ENCODE results near the gene ONECUT3. TPM values are rescaled to one million over a fixed set of nuclear protein-coding genes. Genes with fewer than 3 reads are reported as not detected.

ONECUT3 gene
- polyA plus RNA-seq, 1 of the 3 experiments (the other 2 are of a cell fraction) = not detected

DNA sequence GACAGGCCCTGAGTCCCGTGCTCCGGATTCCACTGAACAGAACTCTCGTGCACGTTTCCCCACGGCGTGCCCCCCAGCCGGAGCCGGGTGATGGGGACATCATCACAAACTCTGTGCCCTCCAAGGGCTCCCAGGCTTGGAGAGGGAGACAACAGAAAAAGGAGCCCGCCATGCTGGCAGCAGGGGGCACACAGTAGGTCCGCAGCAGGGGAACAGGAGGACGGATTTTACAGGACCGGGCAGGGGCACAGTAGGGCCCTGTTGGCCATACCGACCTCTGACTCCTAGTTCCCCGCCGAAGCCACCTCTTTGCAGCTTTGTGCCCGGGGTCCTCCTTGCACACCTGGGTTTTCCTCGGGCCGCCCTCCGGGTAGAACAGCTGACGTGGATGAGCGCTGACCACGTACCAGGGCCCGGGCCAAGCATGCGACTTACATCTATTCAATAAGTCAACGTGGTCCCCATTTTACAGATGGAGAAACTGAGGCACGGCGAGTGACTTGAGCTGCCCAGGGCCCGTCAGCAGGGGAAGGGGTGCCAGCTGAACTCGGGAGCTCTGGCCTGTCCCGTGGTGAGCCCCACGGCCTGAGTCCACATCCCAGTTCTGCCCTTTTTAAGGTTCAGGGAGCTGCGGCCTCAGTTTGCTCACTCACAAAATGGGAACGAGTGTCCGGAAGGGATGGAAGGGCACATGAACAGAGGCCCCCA lies 10.2 kb upstream of the ONECUT3 start:
- Histone ChIP-seq H3K36me3 (replicated peaks in 1 of 2; ENCODE audit: control insufficient read depth in 1 of 2, insufficient read depth in 2 of 2, low read length in 1 of 2) (no peaks in the 10 kb centered on the region), H3K9ac (no peak overlapping the region), H2AFZ (ENCODE audit: low read depth) (no peak overlapping the region), H3K9me2 (no peaks in the 10 kb centered on the region), H3K9me3 (no peaks in the 10 kb centered on the region), H3K4me3 (ENCODE audit: low read depth in 2 of 2, low read length in 1 of 2) (no peak overlapping the region), H3K4me1 (ENCODE audit: control insufficient read depth in 1 of 2, insufficient read depth in 2 of 2, low read depth in 1 of 2, low read length in 1 of 2) (no peaks in the 10 kb centered on the region), H4K20me1 (ENCODE audit: insufficient read depth) (peaks cover 7% of the 10 kb centered on the region; the same call in 1 of the 2 replicates), H3K4me2 (no peak overlapping the region), H3F3A (replicated peaks; ENCODE audit: insufficient read depth) (peaks cover 8% of the 10 kb centered on the region), H3K27me3 (ENCODE audit: insufficient read depth) (peaks cover 69% of the 10 kb centered on the region), H3K79me2 (ENCODE audit: insufficient read depth) (no peaks in the 10 kb centered on the region), H3K27ac (ENCODE audit: low read depth in 2 of 2, low read length in 1 of 2) (no peak overlapping the region)
- ChIA-PET CTCF (interaction anchor here (0.7 to 2.0 kb wide), 6 partner anchors 13 to 83 kb away, joined by 3 to 8 read pairs (median 4); no protein-coding TSS in a partner anchor), POLR2A (no interaction called here)
- 26% methylated on average over 25 of the region's 34 CpGs for WGBS (ENCODE audit: low lambda C conversion rate)
- TF ChIP-seq MEF2A (IDR thresholded peaks at IDR 0.05; ENCODE audit: borderline replicate concordance, low read depth) = no peak
- TF ChIP-seq, protein P1, sequence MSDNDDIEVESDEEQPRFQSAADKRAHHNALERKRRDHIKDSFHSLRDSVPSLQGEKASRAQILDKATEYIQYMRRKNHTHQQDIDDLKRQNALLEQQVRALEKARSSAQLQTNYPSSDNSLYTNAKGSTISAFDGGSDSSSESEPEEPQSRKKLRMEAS (IDR thresholded peaks at IDR 0.05; ENCODE audit: low read depth) = no peak
- no peak for TF ChIP-seq JUND (IDR thresholded peaks at IDR 0.05)
- TF ChIP-seq TCF12 (IDR thresholded peaks at IDR 0.05) = no peak
- TF ChIP-seq NRF1 (IDR thresholded peaks at IDR 0.05; ENCODE audit: low read depth, low read length) = no peak
- no peak for TF ChIP-seq SMC3 (IDR thresholded peaks at IDR 0.05; ENCODE audit: low read depth, low read length)
- TF ChIP-seq EZH2phosphoT487 (IDR thresholded peaks at IDR 0.05; ENCODE audit: borderline replicate concordance, low read depth) = no peak
- no peak for TF ChIP-seq CHD2 (IDR thresholded peaks at IDR 0.05; ENCODE audit: low read length, partially characterized antibody)
- TF ChIP-seq RAD21 (IDR thresholded peaks at IDR 0.05; ENCODE audit: low read length) = no peak
- TF ChIP-seq, protein P2, sequence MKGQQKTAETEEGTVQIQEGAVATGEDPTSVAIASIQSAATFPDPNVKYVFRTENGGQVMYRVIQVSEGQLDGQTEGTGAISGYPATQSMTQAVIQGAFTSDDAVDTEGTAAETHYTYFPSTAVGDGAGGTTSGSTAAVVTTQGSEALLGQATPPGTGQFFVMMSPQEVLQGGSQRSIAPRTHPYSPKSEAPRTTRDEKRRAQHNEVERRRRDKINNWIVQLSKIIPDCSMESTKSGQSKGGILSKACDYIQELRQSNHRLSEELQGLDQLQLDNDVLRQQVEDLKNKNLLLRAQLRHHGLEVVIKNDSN (IDR thresholded peaks at IDR 0.05; ENCODE audit: borderline replicate concordance, low read depth) = no peak
- no peak for DNase-seq

DNA sequence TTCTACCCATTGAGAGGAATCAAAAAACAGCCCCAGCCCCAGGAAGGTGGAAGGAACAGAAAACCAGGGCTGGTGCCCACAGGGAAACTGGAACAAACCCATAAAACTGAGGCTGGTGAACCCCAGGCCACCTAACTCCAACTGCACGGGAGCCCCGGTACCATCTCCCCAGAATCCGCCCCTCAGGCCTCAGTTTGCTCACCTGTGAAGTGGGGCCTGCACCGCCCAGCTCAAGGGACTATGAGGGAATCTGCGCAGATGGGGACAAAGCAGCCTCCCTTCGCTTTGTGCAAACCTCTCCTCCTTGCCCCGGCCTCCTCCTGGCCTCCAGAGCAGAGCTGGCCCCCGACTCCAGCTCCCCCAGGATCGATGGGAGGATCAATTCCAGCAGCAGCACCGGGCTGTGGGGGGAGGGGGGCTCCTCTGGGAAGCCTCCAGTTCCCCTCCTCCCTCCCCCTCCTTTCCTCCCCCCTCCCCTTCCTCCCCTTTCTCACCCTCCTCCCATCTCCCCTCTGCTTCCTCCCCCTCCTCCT lies 9.1 kb upstream of the ONECUT3 start:
- H4K20me1 ChIP-seq (ENCODE audit: insufficient read depth) = peaks cover 15% of the 10 kb centered on the region; the same call in 1 of the 2 replicates
- H3K9ac ChIP-seq = no peak overlapping the region
- peaks cover 70% of the 10 kb centered on the region for H3K27me3 ChIP-seq (ENCODE audit: insufficient read depth)
- H3K36me3 ChIP-seq (replicated peaks in 1 of 2; ENCODE audit: control insufficient read depth in 1 of 2, insufficient read depth in 2 of 2, low read length in 1 of 2) = no peaks in the 10 kb centered on the region
- no peak for TF ChIP-seq RCOR1 (IDR thresholded peaks at IDR 0.05; ENCODE audit: low read length)
- TF ChIP-seq, protein P3, sequence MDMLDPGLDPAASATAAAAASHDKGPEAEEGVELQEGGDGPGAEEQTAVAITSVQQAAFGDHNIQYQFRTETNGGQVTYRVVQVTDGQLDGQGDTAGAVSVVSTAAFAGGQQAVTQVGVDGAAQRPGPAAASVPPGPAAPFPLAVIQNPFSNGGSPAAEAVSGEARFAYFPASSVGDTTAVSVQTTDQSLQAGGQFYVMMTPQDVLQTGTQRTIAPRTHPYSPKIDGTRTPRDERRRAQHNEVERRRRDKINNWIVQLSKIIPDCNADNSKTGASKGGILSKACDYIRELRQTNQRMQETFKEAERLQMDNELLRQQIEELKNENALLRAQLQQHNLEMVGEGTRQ (IDR thresholded peaks at IDR 0.05; ENCODE audit: borderline replicate concordance, low read depth, low read length) = no peak
- no peak for TF ChIP-seq RXRA (IDR thresholded peaks at IDR 0.05; ENCODE audit: borderline replicate concordance, low read depth)
- TF ChIP-seq GATA2 (CRISPR knock-in tag; IDR thresholded peaks at IDR 0.05) = no peak
- no peak for TF ChIP-seq TCF12 (IDR thresholded peaks at IDR 0.05)
- TF ChIP-seq GABPA (IDR thresholded peaks at IDR 0.05; ENCODE audit: low read depth) = no peak
- TF ChIP-seq JUND (IDR thresholded peaks at IDR 0.05) = no peak
- no peak for TF ChIP-seq SIN3A (IDR thresholded peaks at IDR 0.05; ENCODE audit: borderline replicate concordance, low read depth, low read length)
- TF ChIP-seq ELF1 (IDR thresholded peaks at IDR 0.05) = no peak
- TF ChIP-seq EZH2phosphoT487 (IDR thresholded peaks at IDR 0.05; ENCODE audit: borderline replicate concordance, low read depth) = no peak
- no peak for TF ChIP-seq MXI1 (IDR thresholded peaks at IDR 0.05; ENCODE audit: low read depth, low read length)
- TF ChIP-seq TAF1 (IDR thresholded peaks at IDR 0.05; ENCODE audit: borderline replicate concordance, low read depth, low read length) = no peak
- TF ChIP-seq, protein P4, sequence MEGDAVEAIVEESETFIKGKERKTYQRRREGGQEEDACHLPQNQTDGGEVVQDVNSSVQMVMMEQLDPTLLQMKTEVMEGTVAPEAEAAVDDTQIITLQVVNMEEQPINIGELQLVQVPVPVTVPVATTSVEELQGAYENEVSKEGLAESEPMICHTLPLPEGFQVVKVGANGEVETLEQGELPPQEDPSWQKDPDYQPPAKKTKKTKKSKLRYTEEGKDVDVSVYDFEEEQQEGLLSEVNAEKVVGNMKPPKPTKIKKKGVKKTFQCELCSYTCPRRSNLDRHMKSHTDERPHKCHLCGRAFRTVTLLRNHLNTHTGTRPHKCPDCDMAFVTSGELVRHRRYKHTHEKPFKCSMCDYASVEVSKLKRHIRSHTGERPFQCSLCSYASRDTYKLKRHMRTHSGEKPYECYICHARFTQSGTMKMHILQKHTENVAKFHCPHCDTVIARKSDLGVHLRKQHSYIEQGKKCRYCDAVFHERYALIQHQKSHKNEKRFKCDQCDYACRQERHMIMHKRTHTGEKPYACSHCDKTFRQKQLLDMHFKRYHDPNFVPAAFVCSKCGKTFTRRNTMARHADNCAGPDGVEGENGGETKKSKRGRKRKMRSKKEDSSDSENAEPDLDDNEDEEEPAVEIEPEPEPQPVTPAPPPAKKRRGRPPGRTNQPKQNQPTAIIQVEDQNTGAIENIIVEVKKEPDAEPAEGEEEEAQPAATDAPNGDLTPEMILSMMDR (IDR thresholded peaks at IDR 0.05) = no peak
- no peak for TF ChIP-seq MEF2A (IDR thresholded peaks at IDR 0.05; ENCODE audit: borderline replicate concordance, low read depth)
- no peak for TF ChIP-seq CHD2 (IDR thresholded peaks at IDR 0.05; ENCODE audit: low read length, partially characterized antibody)
- no peak for TF ChIP-seq TEAD4 (IDR thresholded peaks at IDR 0.05; ENCODE audit: borderline replicate concordance, insufficient read depth)
- TF ChIP-seq, protein P2 (IDR thresholded peaks at IDR 0.05; ENCODE audit: borderline replicate concordance, low read depth) = no peak
- no peak for TF ChIP-seq RAD21 (IDR thresholded peaks at IDR 0.05; ENCODE audit: low read length)
- CTCF ChIA-PET = interaction anchor here (2.0 kb wide), 1 partner anchor 45 kb away, joined by 6 read pairs; no protein-coding TSS in a partner anchor
- no peak overlapping the region for H2AFZ ChIP-seq (ENCODE audit: low read depth)
- POLR2A ChIA-PET = no interaction called here
- no peak overlapping the region for H3K27ac ChIP-seq (ENCODE audit: low read depth in 2 of 2, low read length in 1 of 2)
- no peaks in the 10 kb centered on the region for H3K79me2 ChIP-seq (ENCODE audit: insufficient read depth)
- H3K9me3 ChIP-seq = no peaks in the 10 kb centered on the region
- DNase-seq = no peak
- WGBS (ENCODE audit: low lambda C conversion rate) = 20% methylated on average over 7 of the region's 10 CpGs
- H3K4me2 ChIP-seq = no peak overlapping the region
- peaks cover 8% of the 10 kb centered on the region for H3F3A ChIP-seq (replicated peaks; ENCODE audit: insufficient read depth)
- H3K9me2 ChIP-seq = no peaks in the 10 kb centered on the region
- H3K4me1 ChIP-seq (ENCODE audit: control insufficient read depth in 1 of 2, insufficient read depth in 2 of 2, low read depth in 1 of 2, low read length in 1 of 2) = no peaks in the 10 kb centered on the region
- H3K4me3 ChIP-seq (ENCODE audit: low read depth in 2 of 2, low read length in 1 of 2) = no peak overlapping the region
